Keratinocyte (primary cell): ENCODE data around the gene CPNE4. TPM values are rescaled to one million over a fixed set of nuclear protein-coding genes. Genes with fewer than 3 reads are reported as not detected.

Source experiments
- DNase-seq: peaks from one replicate; pipeline ENCODE4 v3.0.0-alpha.2; 2011; ENCODE audit warnings: low read depth, missing footprints, low spot score
- FAIRE-seq: peaks from 2 replicates; lab custom pipeline; 2011; peaks lifted over from hg19 to GRCh38; lab: Jason Lieb, UNC
- H2AFZ ChIP-seq: 2 replicates; pipeline ENCODE4 v1.6.0; 2012; ENCODE audit warnings: low read length, control low read depth, inconsistent platforms; ENCODE audit not compliant: control insufficient read depth
- H3K27ac ChIP-seq: 2 replicates; pipeline ENCODE4 v1.5.1; 2011; ENCODE audit warnings: low read length; ENCODE audit not compliant: control insufficient read depth, insufficient read depth
- H3K27me3 ChIP-seq: 3 replicates; pipeline ENCODE4 v1.6.0; 2011; ENCODE audit warnings: low read length; ENCODE audit not compliant: control insufficient read depth, insufficient read depth; ENCODE audit errors: extremely low read depth
- H3K36me3 ChIP-seq, 2 experiments: 2 replicates in 1 of 2; 3 replicates in 1 of 2; pipeline ENCODE4 v1.5.1; 2011; ENCODE audit warnings: low read length in 2 of 2, mild to moderate bottlenecking in 1 of 2; ENCODE audit not compliant: control insufficient read depth in 2 of 2, insufficient read depth in 2 of 2; ENCODE audit errors: extremely low read depth in 1 of 2
- H3K4me1 ChIP-seq: 3 replicates; pipeline ENCODE4 v1.5.1; 2011; ENCODE audit warnings: low read length; ENCODE audit not compliant: control insufficient read depth, insufficient read depth; ENCODE audit errors: extremely low read depth
- H3K4me2 ChIP-seq: 3 replicates; pipeline ENCODE4 v1.6.0; 2011; ENCODE audit warnings: low read depth, low read length; ENCODE audit not compliant: control insufficient read depth, insufficient read depth; ENCODE audit errors: extremely low read depth
- H3K4me3 ChIP-seq, 3 experiments: fragments of 200-600 bp in 1 of 3; sonication (generic) in 1 of 3; 2 replicates in 2 of 3; 3 replicates in 1 of 3; pipeline ENCODE4 v1.5.1; 2011 to 2016; ENCODE audit warnings: low read length in 3 of 3, mild to moderate bottlenecking in 3 of 3, control low read depth in 2 of 3, inconsistent platforms in 1 of 3, low read depth in 1 of 3, mixed read lengths in 1 of 3, mixed run types in 1 of 3, moderate library complexity in 1 of 3; ENCODE audit not compliant: control insufficient read depth in 2 of 3, insufficient read depth in 2 of 3; ENCODE audit errors: extremely low read depth in 1 of 3
- H3K79me2 ChIP-seq: 2 replicates; pipeline ENCODE4 v1.6.0; 2012; ENCODE audit warnings: low read length; ENCODE audit not compliant: control insufficient read depth, insufficient read depth
- H3K9ac ChIP-seq: 3 replicates; pipeline ENCODE4 v1.6.0; 2011; ENCODE audit warnings: low read length; ENCODE audit not compliant: control insufficient read depth, insufficient read depth; ENCODE audit errors: extremely low read depth
- H3K9me1 ChIP-seq: 3 replicates; pipeline ENCODE4 v1.6.0; 2011; ENCODE audit warnings: low read length; ENCODE audit not compliant: control insufficient read depth, insufficient read depth; ENCODE audit errors: extremely low read depth
- H3K9me3 ChIP-seq: 2 replicates; pipeline ENCODE4 v1.5.1; 2012; ENCODE audit warnings: low read depth, low read length; ENCODE audit not compliant: control insufficient read depth
- H4K20me1 ChIP-seq: 3 replicates; pipeline ENCODE4 v1.6.0; 2011; ENCODE audit warnings: low read length; ENCODE audit not compliant: control insufficient read depth, insufficient read depth; ENCODE audit errors: extremely low read depth
- CTCF ChIP-seq, 3 experiments: IDR thresholded peaks in 1 of 3; conservative IDR thresholded peaks in 1 of 3; optimal IDR thresholded peaks in 1 of 3; 2 replicates in 2 of 3; 3 replicates in 1 of 3; pipeline versions ENCODE3 to v1.5.1; 2011; ENCODE audit warnings: low read length in 3 of 3, mild to moderate bottlenecking in 3 of 3, moderate library complexity in 2 of 3, control low read depth in 1 of 3, inconsistent platforms in 1 of 3; ENCODE audit not compliant: insufficient read depth in 2 of 3; ENCODE audit errors: extremely low read depth in 1 of 3
- EZH2 ChIP-seq: IDR thresholded peaks from one replicate; pipeline ENCODE4 v1.6.1; 2012; ENCODE audit warnings: inconsistent platforms, mild to moderate bottlenecking, low read length, moderate library complexity
- dilution Hi-C: fragments of 300-500 bp; cut with MboI; formaldehyde crosslinking; loops from one replicate; pipeline ENCODE4 v1.7.0; 2020; ENCODE audit warnings: low sequenced_read_pairs; ENCODE audit not compliant: extremely low pct_ligation_motif_present
- polyA plus RNA-seq, 5 experiments: library from polyadenylated mRNA; depleted of rRNA in 3 of 5; stranded (reverse) in 3 of 5; stranded (forward) in 1 of 5; unstranded in 1 of 5; fragments of >200 nt; gene quantifications; 1 replicate in 1 of 5; 2 replicates in 3 of 5; 3 replicates in 1 of 5; pipeline versions ENCODE4 v1.2.1 to v1.2.3, GENCODE V29; 2011 to 2012; ENCODE audit warnings: missing spikeins in 2 of 5, low read depth in 1 of 5, low replicate concordance in 1 of 5

The CPNE4 gene
- polyA plus RNA-seq, 1 donor (not counting 4 experiments of a cell fraction or from before 2014, with no cell fraction given) = 0.08 TPM

DNA sequence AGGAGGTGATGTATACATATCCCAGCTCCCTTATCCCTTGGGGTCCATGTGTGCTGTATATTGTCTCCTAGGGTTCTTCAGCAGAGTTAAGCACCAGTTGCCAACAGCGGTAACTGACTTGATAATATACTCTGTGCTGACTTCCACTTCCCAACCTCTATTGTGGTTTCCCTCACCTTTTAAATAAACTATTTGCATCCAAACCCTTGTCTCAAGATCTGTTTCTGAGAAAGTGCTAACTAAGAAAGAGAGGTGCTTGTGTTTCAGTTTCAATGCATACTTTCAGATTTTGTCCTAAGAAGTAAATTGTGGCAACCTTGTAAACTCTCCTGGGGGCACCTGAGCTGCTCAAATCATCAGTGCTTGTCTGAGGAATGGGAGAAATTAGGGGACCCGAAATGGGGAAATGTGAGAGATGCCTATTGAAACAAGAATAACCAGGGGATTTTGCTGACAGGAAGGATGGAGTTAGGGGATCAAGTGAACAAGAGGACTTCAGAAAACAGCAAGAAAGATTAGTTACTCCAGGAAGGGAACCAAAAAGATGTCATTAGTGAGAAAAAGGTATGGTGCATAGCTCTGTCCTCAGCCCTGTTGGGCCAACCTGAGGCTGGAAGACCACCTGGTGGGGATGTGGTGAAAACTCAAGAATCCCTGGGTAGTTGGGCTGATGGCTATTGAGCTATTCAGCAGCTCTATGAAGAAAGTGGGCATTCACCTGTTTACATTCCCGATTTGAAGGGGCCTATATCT is 481.1 kb downstream of the CPNE4 start:
- TF ChIP-seq EZH2 (no peak), CTCF (optimal IDR thresholded peaks at IDR 0.05 in 1 of 3, IDR thresholded peaks at IDR 0.05 in 1 of 3, conservative IDR thresholded peaks at IDR 0.05 in 1 of 3; ENCODE audit: extremely low read depth in 1 of 3, insufficient read depth in 2 of 3, low read length in 3 of 3) (no peak)
- DNase-seq (no peak), FAIRE-seq (no peak)
- Histone ChIP-seq H3K9me3 (no peaks in the 10 kb centered on the region), H2AFZ (no peak overlapping the region), H3K79me2 (no peaks in the 10 kb centered on the region), H3K4me1 (no peaks in the 10 kb centered on the region), H3K36me3 (no peaks in the 10 kb centered on the region), H3K27me3 (no peaks in the 10 kb centered on the region), H4K20me1 (no peaks in the 10 kb centered on the region), H3K4me3 (no peak overlapping the region), H3K9ac (no peak overlapping the region), H3K27ac (no peak overlapping the region), H3K9me1 (no peaks in the 10 kb centered on the region), H3K4me2 (no peak overlapping the region)
- dilution Hi-C loops = no loop called here

- H3K27me3 ChIP-seq = no peaks in the 10 kb centered on the region
- H3K9me1 ChIP-seq = no peaks in the 10 kb centered on the region
- no peaks in the 10 kb centered on the region for H3K4me1 ChIP-seq
- no peak overlapping the region for H3K27ac ChIP-seq
- FAIRE-seq (no peak), DNase-seq (no peak)
- no peak overlapping the region for H3K4me2 ChIP-seq
- no peak overlapping the region for H3K9ac ChIP-seq
- H3K36me3 ChIP-seq = no peaks in the 10 kb centered on the region
- H4K20me1 ChIP-seq = no peaks in the 10 kb centered on the region
- no peaks in the 10 kb centered on the region for H3K79me2 ChIP-seq
- dilution Hi-C loops = no loop called here
- TF ChIP-seq CTCF (optimal IDR thresholded peaks at IDR 0.05 in 1 of 3, IDR thresholded peaks at IDR 0.05 in 1 of 3, conservative IDR thresholded peaks at IDR 0.05 in 1 of 3; ENCODE audit: extremely low read depth in 1 of 3, insufficient read depth in 2 of 3, low read length in 3 of 3) (no peak), EZH2 (no peak)
- no peak overlapping the region for H2AFZ ChIP-seq
- no peaks in the 10 kb centered on the region for H3K9me3 ChIP-seq
- no peak overlapping the region for H3K4me3 ChIP-seq
Observed at GRCh38 chr3:131551761-131552160, 483.1 kb downstream of the CPNE4 start.
